Right lobe of liver (tissue), 6 donors: ENCODE results near the gene HYAL3. TPM values are rescaled to one million over a fixed set of nuclear protein-coding genes. Genes with fewer than 3 reads are reported as not detected.

ENCODE experiments used
- ATAC-seq, 4 donors: fragments of 200-7000 bp; cut with Tn5 transposase; one replicate each; pipeline ENCODE4 v1.9.1; 2020; ENCODE audit warnings: mild to moderate bottlenecking in 4 of 4, moderate library complexity in 4 of 4
- DNase-seq, 3 donors: peaks; one replicate each; pipeline ENCODE4 v3.0.0-alpha.2; 2020
- H3K27ac ChIP-seq, 3 donors: fragments of 200-600 bp; one replicate each; pipeline ENCODE4 v1.8.0; 2022
- H3K27me3 ChIP-seq, 2 donors: fragments of 200-600 bp; one replicate each; pipeline ENCODE4 v1.8.0; 2022
- H3K36me3 ChIP-seq, 4 donors: fragments of 200-600 bp; sonication (generic) in 1 of 4; one replicate each; pipeline versions ENCODE4 v1.5.1 to v1.8.0; 2017 to 2022; ENCODE audit warnings: control low read depth in 1 of 4
- H3K4me1 ChIP-seq, 4 donors: fragments of 200-600 bp; sonication (generic) in 1 of 4; one replicate each; pipeline versions ENCODE4 v1.5.1 to v1.8.0; 2017 to 2022; ENCODE audit warnings: control low read depth in 1 of 4
- H3K4me3 ChIP-seq, 3 donors: fragments of 200-600 bp; one replicate each; pipeline ENCODE4 v1.8.0; 2022
- H3K9me3 ChIP-seq, 4 donors: fragments of 200-600 bp; sonication (generic) in 1 of 4; one replicate each; pipeline versions ENCODE4 v1.5.1 to v1.8.0; 2017 to 2022; ENCODE audit warnings: control low read depth in 1 of 4
- CTCF ChIP-seq, 4 donors: fragments of 200-600 bp in 3 of 4; fragments of 450-650 bp in 1 of 4; IDR thresholded peaks; one replicate each; pipeline versions ENCODE4 v1.5.1 to v1.8.0; 2016 to 2022; ENCODE audit warnings: antibody characterized with exemption in 4 of 4, mild to moderate bottlenecking in 2 of 4
- POLR2A ChIP-seq: fragments of 450-650 bp; IDR thresholded peaks from one replicate; pipeline ENCODE4 v1.6.1; 2017; ENCODE audit warnings: antibody characterized with exemption, mild to moderate bottlenecking
- WGBS: methylation state at CpG from one replicate; pipeline ENCODE4 v1.1.6; 2018; ENCODE audit warnings: low coverage, low lambda C conversion rate; ENCODE audit not compliant: insufficient coverage; ENCODE audit errors: missing lambda C conversion rate; 5-methylcytosine and 5-hydroxymethylcytosine counted together
- intact Hi-C, 2 donors: fragments of 100-400 bp; cut with DNase I; formaldehyde crosslinking; loops; one replicate each; pipeline versions ENCODE4 v1.11.2 to v1.14.1; 2022
- long read RNA-seq: library from polyadenylated mRNA; unstranded; transcript quantifications from one replicate; pipeline ENCODE4 v2.0.0, GENCODE V29; 2019
- total RNA-seq, 6 experiments: library from RNA; depleted of rRNA in 2 of 6; stranded (reverse); fragments of >200 nt in 2 of 6; fragmentation: NEBNext Ultra II Directional in 3 of 6; extraction: Animal tissue kit (Norgen Biotek cat#: 25700) in 3 of 6; gene quantifications; one replicate each; pipeline versions ENCODE4 v1.1.0 to v1.2.4, GENCODE V29; 2016 to 2023
- donor health status: DM: no; HTN: yes; CAD: no.
- donor health status: DM: no; HTN: no; CAD: no.
- donor health status: DM: no; HTN: no; CAD: no.
- donor health status: DM: no; HTN: yes; CAD: no.
- donor health status: DM: no; HTN: yes; CAD: no.

HYAL3 gene
- total RNA-seq, result 1 to 10 TPM; 1.8 to 7.5 (median 3.1) TPM
- long read RNA-seq, result 0 reads

DNA sequence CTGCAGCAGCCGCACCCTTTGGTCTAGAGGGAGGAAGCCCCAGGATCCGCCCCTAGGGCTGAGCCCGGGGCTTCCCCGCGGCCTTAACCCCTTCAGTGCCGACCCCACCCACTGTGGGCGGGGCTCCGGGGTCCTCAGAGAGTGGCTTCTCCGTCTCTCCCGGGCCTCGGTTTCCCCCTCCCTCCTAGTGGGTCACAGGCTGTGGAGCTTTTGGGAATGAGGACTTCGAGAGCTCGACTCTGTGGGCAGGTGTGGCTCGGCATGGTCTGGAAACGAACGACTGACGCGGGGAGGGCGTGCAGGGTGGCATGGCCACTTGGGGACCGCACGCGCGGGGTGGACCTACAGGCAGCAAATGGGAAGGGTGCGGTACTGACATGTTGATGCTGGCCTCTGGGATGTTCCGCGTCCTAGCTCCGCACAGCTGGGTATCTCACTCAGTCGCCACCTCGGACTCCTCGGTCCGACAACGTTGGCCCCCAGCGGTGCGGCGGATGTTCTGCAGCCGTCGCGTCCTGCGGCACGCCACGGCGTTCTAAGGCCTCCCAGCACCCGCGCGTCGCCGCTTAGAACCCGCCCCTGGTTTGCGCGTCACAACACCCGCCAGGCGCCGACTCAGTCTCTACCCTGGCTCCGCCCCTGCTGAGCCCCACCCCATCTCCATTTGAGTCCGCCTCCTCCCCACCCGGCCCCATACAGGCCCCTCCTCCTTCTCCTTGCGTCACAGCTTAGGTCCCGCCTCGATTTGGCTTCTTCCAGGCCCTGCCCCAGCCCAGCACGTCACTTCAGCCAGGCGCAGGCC is at the start of gene HYAL3, which contains the start of gene NAA80:
Gene HYAL3 (minus strand): TSS at position 570 of the 802 bp plus-strand sequence. CDS start 3,803 bp downstream, outside the sequence.
Gene NAA80 (minus strand): TSS at position 570 of the 802 bp plus-strand sequence. CDS start 1,942 bp downstream, outside the sequence.
- H3K9me3 ChIP-seq, result no peaks in the 10 kb centered on the region
- no peaks in the 10 kb centered on the region for H3K36me3 ChIP-seq
- ATAC-seq (peak; percentile 70 to 83 (median 77)), DNase-seq (peak; percentile 100)
- peak; percentile 21 to 44 (median 34) for TF ChIP-seq CTCF (IDR thresholded peaks at IDR 0.05)
- TF ChIP-seq POLR2A, result peak; percentile 97
- 0% methylated on average over 25 of the region's 61 CpGs for WGBS
- peak within 1 kb of the TSS; percentile 84 to 96 (median 86) for H3K27ac ChIP-seq
- H3K4me1 ChIP-seq, result peaks cover 0 to 26% (median 14%) of the 10 kb centered on the region in 4 donors
- H3K27me3 ChIP-seq, result no peaks in the 10 kb centered on the region
- intact Hi-C loops, result no loop called here
- H3K4me3 ChIP-seq, result peak within 1 kb of the TSS; percentile 56 to 62 (median 61)

GRCh38 chr3:50347187-50347813 is 48.1 kb upstream of the HYAL3 start:
- Histone ChIP-seq H3K9me3 (no peaks in the 10 kb centered on the region), H3K36me3 (peaks cover 0 to 5% (median 0%) of the 10 kb centered on the region in 4 donors), H3K4me1 (peaks cover 0 to 31% (median 7%) of the 10 kb centered on the region in 4 donors), H3K27me3 (no peaks in the 10 kb centered on the region), H3K4me3 (no peak overlapping the region), H3K27ac (no peak overlapping the region)
- WGBS, result 0% methylated on average over 10 of the region's 14 CpGs
- peak in 2 of 3 donors; percentile 72 to 75 for DNase-seq
- ATAC-seq, result peak; percentile 7 to 29 (median 26)
- TF ChIP-seq CTCF (IDR thresholded peaks at IDR 0.05) (peak; percentile 43 to 65 (median 56)), POLR2A (no peak)
- intact Hi-C loops, result loop anchor here (10.0 kb wide), 2 partner anchors 198 to 208 kb away; no protein-coding TSS in a partner anchor

- peak within 1 kb of the TSS in 1 of 3 donors; percentile 27 for H3K4me3 ChIP-seq
- H3K9me3 ChIP-seq, result no peaks in the 10 kb centered on the region
- intact Hi-C loops, result loop anchor here (10.0 kb wide), 2 partner anchors 199 to 209 kb away; no protein-coding TSS in a partner anchor
- H3K4me1 ChIP-seq, result peaks cover 0 to 21% (median 3%) of the 10 kb centered on the region in 4 donors
- H3K27ac ChIP-seq, result no peak within 1 kb of the TSS
- DNase-seq (peak; percentile 71 to 76 (median 74)), ATAC-seq (peak; percentile 5 to 40 (median 18))
- peaks cover 0 to 5% (median 0%) of the 10 kb centered on the region in 4 donors for H3K36me3 ChIP-seq
- 29% methylated on average over 17 of the region's 45 CpGs for WGBS
- TF ChIP-seq POLR2A, result no peak
- no peak for TF ChIP-seq CTCF (IDR thresholded peaks at IDR 0.05)
- no peaks in the 10 kb centered on the region for H3K27me3 ChIP-seq
Observed at GRCh38 chr3:50345586-50346234, 46.5 kb upstream of the HYAL3 start, which contains the start of gene ZMYND10. Gene ZMYND10, minus strand, starts transcription at chr3:50345732. Its CDS starts 153 bp downstream, at chr3:50345579.

- Histone ChIP-seq H3K36me3 (peaks cover 0 to 5% (median 0%) of the 10 kb centered on the region in 4 donors), H3K27me3 (no peaks in the 10 kb centered on the region), H3K27ac (no peak overlapping the region), H3K9me3 (no peaks in the 10 kb centered on the region), H3K4me3 (peak overlapping the region in 1 of 3 donors; percentile 27), H3K4me1 (peaks cover 0 to 19% (median 3%) of the 10 kb centered on the region in 4 donors)
- ATAC-seq, result no peak
- WGBS, result 82% methylated on average over 3 of the region's 8 CpGs
- no peak for DNase-seq
- intact Hi-C loops, result loop anchor here (10.0 kb wide), 2 partner anchors 200 to 210 kb away; no protein-coding TSS in a partner anchor
- no peak for TF ChIP-seq POLR2A
- no peak for TF ChIP-seq CTCF (IDR thresholded peaks at IDR 0.05)
Observed at GRCh38 chr3:50345008-50345407, 45.8 kb upstream of the HYAL3 start.
